Mucosa of gallbladder (tissue), 1 donor: ENCODE results near the gene RAB11FIP3. TPM values are rescaled to one million over a fixed set of nuclear protein-coding genes. Genes with fewer than 3 reads are reported as not detected.

Source experiments
- DNase-seq: peaks from one replicate; pipeline ENCODE4 v3.0.0-alpha.2; 2020; ENCODE audit warnings: low spot score
- total RNA-seq: library from RNA; stranded (reverse); gene quantifications from one replicate; pipeline ENCODE4 v1.2.1, GENCODE V29; 2021
- donor health status: DM: no; HTN: no; CAD: no.

Gene RAB11FIP3
- total RNA-seq, 1 donor from 2014 or later, result 58.5 TPM

- no peak for DNase-seq
Measured at GRCh38 chr16:515939-516226, 90.4 kb downstream of the RAB11FIP3 start.

- no peak for DNase-seq
Measured at GRCh38 chr16:516301-516700, 90.9 kb downstream of the RAB11FIP3 start.

- DNase-seq, result no peak
Measured at GRCh38 chr16:518858-519257, 93.4 kb downstream of the RAB11FIP3 start.

GRCh38 chr16:519425-519824, 94.0 kb downstream of the RAB11FIP3 start:
- DNase-seq, result no peak

- DNase-seq, result no peak
Measured at GRCh38 chr16:519841-520687, 94.6 kb downstream of the RAB11FIP3 start.

- no peak for DNase-seq
Measured at GRCh38 chr16:520847-521246, 95.4 kb downstream of the RAB11FIP3 start.

- DNase-seq, result no peak
Measured at GRCh38 chr16:521381-522210, 96.1 kb downstream of the RAB11FIP3 start.

GRCh38 chr16:522320-523096, 97.1 kb downstream of the RAB11FIP3 start:
- no peak for DNase-seq

- no peak for DNase-seq
Measured at GRCh38 chr16:523097-523741, 97.8 kb downstream of the RAB11FIP3 start.

- DNase-seq, result no peak
Measured at GRCh38 chr16:524274-525040, 99.0 kb downstream of the RAB11FIP3 start.

- DNase-seq, result no peak
Measured at GRCh38 chr16:525123-525519, 99.7 kb downstream of the RAB11FIP3 start.

GRCh38 chr16:525520-526180, 100.2 kb downstream of the RAB11FIP3 start:
- peak; percentile 54 for DNase-seq

- no peak for DNase-seq
Measured at GRCh38 chr16:526181-527014, 100.9 kb downstream of the RAB11FIP3 start.

GRCh38 chr16:527015-527903, 101.8 kb downstream of the RAB11FIP3 start, which contains the start of gene CAPN15:
Gene CAPN15 (plus strand): TSS chr16:527712. CDS start chr16:546839, 19,127 bp downstream.
- peak; percentile 82 for DNase-seq

- no peak for DNase-seq
Measured at GRCh38 chr16:528111-529011, 102.9 kb downstream of the RAB11FIP3 start.

- no peak for DNase-seq
Measured at GRCh38 chr16:529012-529575, 103.6 kb downstream of the RAB11FIP3 start.
